ENCODE measurements around the gene CNPY4. TPM values are rescaled to one million over a fixed set of nuclear protein-coding genes. Genes with fewer than 3 reads are reported as not detected.

CNPY4 gene
- total RNA-seq, 1 donor, result 25.0 TPM

DNA sequence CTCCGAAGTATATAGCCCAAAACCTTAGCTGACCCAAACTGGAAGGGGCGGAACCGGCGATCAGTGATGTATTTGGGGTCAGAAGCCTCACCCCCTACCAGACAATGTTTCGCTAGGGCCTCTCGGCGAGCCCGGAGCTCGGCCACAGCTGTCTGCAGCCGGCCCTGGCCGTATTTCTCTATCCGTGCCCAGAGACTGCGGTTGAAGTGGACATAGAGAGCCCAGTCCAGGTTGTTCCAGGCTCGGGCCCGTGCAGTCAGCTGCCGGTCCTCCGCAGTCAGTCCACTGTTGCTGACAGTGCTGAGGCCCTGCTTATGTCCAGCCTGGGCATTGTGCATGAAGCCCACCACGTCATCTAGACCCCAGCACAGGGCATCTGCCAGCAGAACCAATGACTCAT lies 40.6 kb downstream of the CNPY4 start:
- Histone ChIP-seq H3K4me2 (ENCODE audit: insufficient read depth, low read length) (no peak overlapping the region), H3K27ac (ENCODE audit: low read depth, low read length) (no peak overlapping the region), H3K36me3 (ENCODE audit: insufficient read depth, low read length) (peaks cover 21% of the 10 kb centered on the region), H3K79me2 (ENCODE audit: insufficient read depth, low read length) (peaks cover 27% of the 10 kb centered on the region), H4K20me1 (ENCODE audit: insufficient read depth, low read length) (peaks cover 20% of the 10 kb centered on the region), H3K9me3 (ENCODE audit: low read depth, low read length) (no peaks in the 10 kb centered on the region), H3K4me1 (ENCODE audit: insufficient read depth, low read length) (peaks cover 17% of the 10 kb centered on the region), H3K27me3 (ENCODE audit: insufficient read depth, low read length) (no peaks in the 10 kb centered on the region), H2AFZ (ENCODE audit: low read length) (no peak overlapping the region), H3K4me3 (ENCODE audit: insufficient read depth, low read length) (no peak overlapping the region)
- TF ChIP-seq, protein P1, sequence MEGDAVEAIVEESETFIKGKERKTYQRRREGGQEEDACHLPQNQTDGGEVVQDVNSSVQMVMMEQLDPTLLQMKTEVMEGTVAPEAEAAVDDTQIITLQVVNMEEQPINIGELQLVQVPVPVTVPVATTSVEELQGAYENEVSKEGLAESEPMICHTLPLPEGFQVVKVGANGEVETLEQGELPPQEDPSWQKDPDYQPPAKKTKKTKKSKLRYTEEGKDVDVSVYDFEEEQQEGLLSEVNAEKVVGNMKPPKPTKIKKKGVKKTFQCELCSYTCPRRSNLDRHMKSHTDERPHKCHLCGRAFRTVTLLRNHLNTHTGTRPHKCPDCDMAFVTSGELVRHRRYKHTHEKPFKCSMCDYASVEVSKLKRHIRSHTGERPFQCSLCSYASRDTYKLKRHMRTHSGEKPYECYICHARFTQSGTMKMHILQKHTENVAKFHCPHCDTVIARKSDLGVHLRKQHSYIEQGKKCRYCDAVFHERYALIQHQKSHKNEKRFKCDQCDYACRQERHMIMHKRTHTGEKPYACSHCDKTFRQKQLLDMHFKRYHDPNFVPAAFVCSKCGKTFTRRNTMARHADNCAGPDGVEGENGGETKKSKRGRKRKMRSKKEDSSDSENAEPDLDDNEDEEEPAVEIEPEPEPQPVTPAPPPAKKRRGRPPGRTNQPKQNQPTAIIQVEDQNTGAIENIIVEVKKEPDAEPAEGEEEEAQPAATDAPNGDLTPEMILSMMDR (IDR thresholded peaks at IDR 0.05; ENCODE audit: extremely low read depth, low read depth, low read length), result no peak
- DNase-seq (ENCODE audit: insufficient read length, low spot score, missing footprints), result peak; percentile 35

DNA sequence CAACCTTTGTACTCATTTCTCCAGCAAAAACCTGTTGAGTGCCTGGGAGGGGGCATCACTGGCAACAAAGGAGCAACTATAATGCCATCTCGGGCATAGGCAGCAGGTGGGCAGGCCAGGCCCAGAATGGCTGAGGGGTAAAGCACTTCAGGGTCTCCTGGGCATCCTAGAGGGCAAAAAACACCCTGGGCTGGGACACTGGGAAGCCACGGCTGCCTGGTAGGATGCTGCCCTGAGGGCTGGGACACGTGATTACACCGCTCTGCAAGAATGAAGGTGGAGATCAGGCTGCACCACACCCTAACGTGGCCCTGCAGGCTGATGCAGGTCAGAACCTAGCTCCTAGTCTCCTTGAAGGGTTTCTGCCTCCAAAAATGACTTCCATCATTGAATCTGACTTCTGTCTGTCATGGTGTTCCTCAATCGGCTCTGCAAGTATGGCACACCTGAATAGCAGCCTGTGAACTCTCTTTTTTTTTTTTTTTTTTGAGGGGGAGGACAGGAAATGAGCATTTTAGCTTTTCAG lies 43.6 kb downstream of the CNPY4 start:
- H3K36me3 ChIP-seq (ENCODE audit: insufficient read depth, low read length), result no peaks in the 10 kb centered on the region
- no peak overlapping the region for H3K4me3 ChIP-seq (ENCODE audit: insufficient read depth, low read length)
- TF ChIP-seq, protein P1 (IDR thresholded peaks at IDR 0.05; ENCODE audit: extremely low read depth, low read depth, low read length), result no peak
- no peak overlapping the region for H3K27ac ChIP-seq (ENCODE audit: low read depth, low read length)
- no peaks in the 10 kb centered on the region for H4K20me1 ChIP-seq (ENCODE audit: insufficient read depth, low read length)
- no peak overlapping the region for H3K4me2 ChIP-seq (ENCODE audit: insufficient read depth, low read length)
- no peak for DNase-seq (ENCODE audit: insufficient read length, low spot score, missing footprints)
- peaks cover 17% of the 10 kb centered on the region for H3K27me3 ChIP-seq (ENCODE audit: insufficient read depth, low read length)
- peaks cover 6% of the 10 kb centered on the region for H3K4me1 ChIP-seq (ENCODE audit: insufficient read depth, low read length)
- no peaks in the 10 kb centered on the region for H3K9me3 ChIP-seq (ENCODE audit: low read depth, low read length)
- no peak overlapping the region for H2AFZ ChIP-seq (ENCODE audit: low read length)
- peaks cover 2% of the 10 kb centered on the region for H3K79me2 ChIP-seq (ENCODE audit: insufficient read depth, low read length)

DNA sequence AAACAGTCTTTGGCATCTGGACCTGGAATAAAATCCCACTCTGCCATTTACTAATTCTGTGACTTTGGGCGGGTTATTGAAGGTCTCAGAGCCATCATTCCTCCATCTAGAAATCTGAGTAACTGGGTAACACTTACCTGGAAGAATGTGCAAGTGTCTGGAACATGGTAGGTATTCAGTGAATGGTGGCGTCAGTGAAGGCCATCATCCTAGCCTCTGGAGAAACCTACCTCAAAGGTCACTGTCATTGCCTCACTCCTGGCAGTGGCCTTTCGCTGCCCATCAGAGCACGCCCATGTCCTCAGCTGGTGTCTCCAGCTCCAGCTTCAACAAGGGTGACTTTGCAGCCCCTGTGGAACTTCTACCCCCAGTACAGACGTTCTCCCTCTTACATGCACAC lies 44.4 kb downstream of the CNPY4 start:
- DNase-seq (ENCODE audit: insufficient read length, low spot score, missing footprints), result no peak
- Histone ChIP-seq H3K9me3 (ENCODE audit: low read depth, low read length) (no peaks in the 10 kb centered on the region), H3K4me3 (ENCODE audit: insufficient read depth, low read length) (no peak overlapping the region), H3K79me2 (ENCODE audit: insufficient read depth, low read length) (no peaks in the 10 kb centered on the region), H2AFZ (ENCODE audit: low read length) (no peak overlapping the region), H3K36me3 (ENCODE audit: insufficient read depth, low read length) (no peaks in the 10 kb centered on the region), H3K27ac (ENCODE audit: low read depth, low read length) (no peak overlapping the region), H3K4me1 (ENCODE audit: insufficient read depth, low read length) (peaks cover 12% of the 10 kb centered on the region), H3K4me2 (ENCODE audit: insufficient read depth, low read length) (no peak overlapping the region), H4K20me1 (ENCODE audit: insufficient read depth, low read length) (no peaks in the 10 kb centered on the region), H3K27me3 (ENCODE audit: insufficient read depth, low read length) (peaks cover 19% of the 10 kb centered on the region)
- TF ChIP-seq, protein P1 (IDR thresholded peaks at IDR 0.05; ENCODE audit: extremely low read depth, low read depth, low read length), result no peak

DNA sequence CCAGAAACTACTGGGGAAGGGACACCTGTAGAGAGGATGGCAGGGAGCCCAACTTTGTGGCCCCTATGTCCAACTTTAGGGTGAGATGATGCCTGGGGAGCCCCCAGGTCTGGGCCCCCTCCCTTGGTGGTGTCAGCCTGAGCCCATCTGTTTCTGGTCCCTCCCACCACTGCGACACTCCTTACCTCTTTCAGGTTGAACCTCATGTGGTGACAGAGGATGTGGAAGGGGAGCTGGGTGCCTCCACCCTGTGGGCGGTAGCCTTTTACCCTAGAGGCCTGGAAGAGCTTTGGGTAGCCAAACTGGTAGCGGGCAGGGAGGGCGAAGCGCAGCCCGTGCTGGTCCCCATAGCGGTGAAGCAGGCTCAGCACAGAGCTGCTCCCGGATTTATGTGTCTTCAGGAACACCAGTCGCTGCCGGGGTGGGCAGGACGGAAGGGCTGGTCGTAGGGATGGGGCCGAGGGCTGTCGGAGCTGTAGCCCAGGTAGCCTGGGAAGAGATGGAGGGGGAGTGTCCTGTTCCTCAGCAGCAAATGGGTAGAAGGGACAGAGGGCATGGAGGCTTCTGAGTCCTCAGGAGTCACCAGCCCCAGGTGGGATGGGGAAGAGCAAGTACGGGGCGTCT lies 47.0 kb downstream of the CNPY4 start:
- no peak overlapping the region for H3K4me3 ChIP-seq (ENCODE audit: insufficient read depth, low read length)
- no peaks in the 10 kb centered on the region for H3K36me3 ChIP-seq (ENCODE audit: insufficient read depth, low read length)
- no peaks in the 10 kb centered on the region for H3K9me3 ChIP-seq (ENCODE audit: low read depth, low read length)
- peak; percentile 31 for DNase-seq (ENCODE audit: insufficient read length, low spot score, missing footprints)
- H3K4me2 ChIP-seq (ENCODE audit: insufficient read depth, low read length), result no peak overlapping the region
- TF ChIP-seq, protein P1 (IDR thresholded peaks at IDR 0.05; ENCODE audit: extremely low read depth, low read depth, low read length), result no peak
- no peaks in the 10 kb centered on the region for H3K79me2 ChIP-seq (ENCODE audit: insufficient read depth, low read length)
- H4K20me1 ChIP-seq (ENCODE audit: insufficient read depth, low read length), result no peaks in the 10 kb centered on the region
- H2AFZ ChIP-seq (ENCODE audit: low read length), result no peak overlapping the region
- H3K4me1 ChIP-seq (ENCODE audit: insufficient read depth, low read length), result peaks cover 9% of the 10 kb centered on the region
- no peak overlapping the region for H3K27ac ChIP-seq (ENCODE audit: low read depth, low read length)
- peaks cover 26% of the 10 kb centered on the region for H3K27me3 ChIP-seq (ENCODE audit: insufficient read depth, low read length)

Measured in osteoblast (primary cell).